H9 (cell line): ENCODE results near the gene DLL3. TPM values are rescaled to one million over a fixed set of nuclear protein-coding genes. Genes with fewer than 3 reads are reported as not detected.

Experiments used
- DNase-seq: peaks from one replicate; pipeline ENCODE4 v3.0.0-alpha.2; 2017
- H2AFZ ChIP-seq: one replicate; pipeline ENCODE4 v1.6.1; 2013; ENCODE audit warnings: mild to moderate bottlenecking, low read length, control low read depth, moderate library complexity
- H2AK5ac ChIP-seq: 2 replicates; pipeline ENCODE4 v1.6.1; 2013; ENCODE audit warnings: low read length, control low read depth, mixed read lengths; ENCODE audit not compliant: insufficient read length
- H2BK120ac ChIP-seq: one replicate; pipeline ENCODE4 v1.6.1; 2013; ENCODE audit warnings: low read depth, mild to moderate bottlenecking, low read length, control low read depth, inconsistent platforms; ENCODE audit not compliant: poor library complexity, severe bottlenecking
- H2BK12ac ChIP-seq: 2 replicates; pipeline ENCODE4 v1.6.1; 2013; ENCODE audit warnings: low read length, control low read depth, mixed read lengths, low read depth; ENCODE audit not compliant: insufficient read length
- H2BK15ac ChIP-seq: 2 replicates; pipeline ENCODE4 v1.6.1; 2013; ENCODE audit warnings: low read depth, low read length, control low read depth
- H2BK20ac ChIP-seq: one replicate; pipeline ENCODE4 v1.6.1; 2013; ENCODE audit warnings: low read depth, mild to moderate bottlenecking, low read length, control low read depth, inconsistent platforms; ENCODE audit not compliant: poor library complexity, severe bottlenecking
- H2BK5ac ChIP-seq: 2 replicates; pipeline ENCODE4 v1.6.1; 2013; ENCODE audit warnings: low read length, control low read depth, mixed read lengths; ENCODE audit not compliant: insufficient read length
- H3K14ac ChIP-seq: 2 replicates; pipeline ENCODE4 v1.6.1; 2013; ENCODE audit warnings: low read length, control low read depth; ENCODE audit not compliant: insufficient read depth
- H3K18ac ChIP-seq: 2 replicates; pipeline ENCODE4 v1.6.1; 2013; ENCODE audit warnings: low read depth, mild to moderate bottlenecking, mixed read lengths, low read length, control low read depth; ENCODE audit not compliant: insufficient read length
- H3K23ac ChIP-seq: 2 replicates; pipeline ENCODE4 v1.6.1; 2013; ENCODE audit warnings: low read length, control low read depth, mixed read lengths, low read depth; ENCODE audit not compliant: insufficient read length
- H3K23me2 ChIP-seq: 2 replicates; pipeline ENCODE4 v1.6.1; 2013; ENCODE audit warnings: low read depth, mild to moderate bottlenecking, mixed read lengths, low read length, control low read depth; ENCODE audit not compliant: insufficient read length, poor library complexity, severe bottlenecking
- H3K27ac ChIP-seq: 2 replicates; pipeline ENCODE4 v1.5.1; 2013; ENCODE audit warnings: low read length, control low read depth, mixed read lengths, low read depth; ENCODE audit not compliant: insufficient read length
- H3K27me3 ChIP-seq: 2 replicates; pipeline ENCODE4 v1.6.1; 2013; ENCODE audit warnings: low read length, control low read depth, inconsistent platforms; ENCODE audit not compliant: insufficient read depth
- H3K4ac ChIP-seq: 2 replicates; pipeline ENCODE4 v1.6.1; 2013; ENCODE audit warnings: low read depth, mild to moderate bottlenecking, control low read depth, inconsistent platforms, low read length, moderate library complexity
- H3K4me1 ChIP-seq: 2 replicates; pipeline ENCODE4 v1.6.1; 2013; ENCODE audit warnings: low read length, control low read depth, inconsistent platforms; ENCODE audit not compliant: insufficient read depth
- H3K4me2 ChIP-seq: 2 replicates; pipeline ENCODE4 v1.6.1; 2013; ENCODE audit warnings: low read length, control low read depth, mixed read lengths; ENCODE audit not compliant: insufficient read length, insufficient read depth
- H3K56ac ChIP-seq: 2 replicates; pipeline ENCODE4 v1.6.1; 2013; ENCODE audit warnings: low read depth, mild to moderate bottlenecking, mixed read lengths, low read length, control low read depth; ENCODE audit not compliant: insufficient read length
- H3K79me1 ChIP-seq: 2 replicates; pipeline ENCODE4 v1.6.1; 2013; ENCODE audit warnings: low read depth, mild to moderate bottlenecking, moderate library complexity, low read length, control low read depth, inconsistent platforms; ENCODE audit not compliant: insufficient read depth, poor library complexity, severe bottlenecking
- H3K79me2 ChIP-seq: 2 replicates; pipeline ENCODE4 v1.6.1; 2013; ENCODE audit warnings: low read length, control low read depth, inconsistent platforms; ENCODE audit not compliant: insufficient read depth
- H3K9ac ChIP-seq: 2 replicates; pipeline ENCODE4 v1.6.1; 2013; ENCODE audit warnings: low read length, control low read depth, mixed read lengths; ENCODE audit not compliant: insufficient read length; ENCODE audit errors: extremely low read depth
- H3K9me3 ChIP-seq: one replicate; pipeline ENCODE4 v1.6.1; 2013; ENCODE audit warnings: low read depth, low read length, inconsistent platforms; ENCODE audit not compliant: control insufficient read depth
- H3T11ph ChIP-seq: one replicate; pipeline ENCODE4 v1.6.1; 2013; ENCODE audit warnings: mild to moderate bottlenecking, low read length, control low read depth, inconsistent platforms
- H4K20me1 ChIP-seq: one replicate; pipeline ENCODE4 v1.6.1; 2013; ENCODE audit not compliant: control insufficient read depth, insufficient read length, insufficient read depth
- H4K5ac ChIP-seq: 2 replicates; pipeline ENCODE4 v1.6.1; 2013; ENCODE audit warnings: low read depth, mild to moderate bottlenecking, mixed read lengths, low read length, control low read depth; ENCODE audit not compliant: insufficient read length
- H4K8ac ChIP-seq: replicated peaks from 2 replicates; pipeline ENCODE4 v1.6.1; 2013; ENCODE audit warnings: low read length, control low read depth, mixed read lengths, low read depth; ENCODE audit not compliant: insufficient read length
- H4K91ac ChIP-seq: 2 replicates; pipeline ENCODE4 v1.6.1; 2013; ENCODE audit warnings: low read depth, mild to moderate bottlenecking, moderate library complexity, mixed read lengths, low read length, control low read depth; ENCODE audit not compliant: insufficient read length
- H3K27ac Mint-ChIP-seq, 3 experiments: 2 replicates in 2 of 3; 3 replicates in 1 of 3; pipeline ENCODE4 v1.8.0; 2020 to 2021; ENCODE audit warnings: mixed read lengths in 3 of 3, mild to moderate bottlenecking in 1 of 3, moderate library complexity in 1 of 3
- H3K27me3 Mint-ChIP-seq: 2 replicates; pipeline ENCODE4 v1.8.0; 2021; ENCODE audit warnings: low read depth, mild to moderate bottlenecking, moderate library complexity, mixed read lengths
- H3K36me3 Mint-ChIP-seq, 3 experiments: 2 replicates in 2 of 3; 3 replicates in 1 of 3; pipeline ENCODE4 v1.8.0; 2020 to 2021; ENCODE audit warnings: low read depth in 3 of 3, mixed read lengths in 3 of 3; ENCODE audit not compliant: insufficient read depth in 1 of 3
- H3K4me1 Mint-ChIP-seq, 2 experiments: 2 replicates each; pipeline ENCODE4 v1.8.0; 2020; ENCODE audit warnings: mixed read lengths in 2 of 2
- H3K4me3 Mint-ChIP-seq, 2 experiments: 2 replicates in 1 of 2; 3 replicates in 1 of 2; pipeline ENCODE4 v1.8.0; 2020 to 2021; ENCODE audit warnings: mild to moderate bottlenecking in 2 of 2, mixed read lengths in 2 of 2, moderate library complexity in 1 of 2
- H3K9me3 Mint-ChIP-seq, 2 experiments: 2 replicates in 1 of 2; 3 replicates in 1 of 2; pipeline ENCODE4 v1.8.0; 2020; ENCODE audit warnings: mild to moderate bottlenecking in 2 of 2, mixed read lengths in 2 of 2, moderate library complexity in 1 of 2
- CTCF ChIP-seq: fragments of 200-600 bp; sonication (generic); conservative IDR thresholded peaks from 3 replicates; pipeline ENCODE4 v1.8.0; 2021; ENCODE audit warnings: antibody characterized with exemption, mild to moderate bottlenecking
- WGBS: extraction: QIAGEN DNeasy Blood & Tissue Kit; methylation state at CpG from one replicate; pipeline ENCODE4 v1.1.7; 2013; ENCODE audit warnings: missing lambda C conversion rate, low lambda C conversion rate, mixed read lengths; ENCODE audit not compliant: insufficient read length; ENCODE audit errors: extremely low coverage; 5-methylcytosine and 5-hydroxymethylcytosine counted together
- total RNA-seq: library from RNA; stranded (reverse); gene quantifications from 2 replicates; pipeline ENCODE4 v1.2.1, GENCODE V29; 2021

Gene DLL3
- total RNA-seq, 1 experiment from 2014 or later: 2.5 TPM

GRCh38 chr19:39539518-39540332, 41.0 kb downstream of the DLL3 start, which contains the start of gene EID2:
EID2 (minus strand) TSS chr19:39540161; CDS start chr19:39540079, 82 bp downstream.
- H3K27ac ChIP-seq: no peak within 1 kb of the TSS
- peak within 1 kb of the TSS; percentile 93 to 96 for H3K4me3 Mint-ChIP-seq
- WGBS: no CpG with 5 or more reads among the region's 84 CpGs

More at GRCh38 chr19:39539518-39540332, 41.0 kb downstream of the DLL3 start, which contains the start of gene EID2:
- Histone ChIP-seq H4K91ac (no peak within 1 kb of the TSS), H3K9ac (peak within 1 kb of the TSS; percentile 82), H3K14ac (peak within 1 kb of the TSS; percentile 91), H3K18ac (peak within 1 kb of the TSS; percentile 96), H2BK20ac (no peak within 1 kb of the TSS), H3K79me1 (no peaks in the 10 kb centered on the region), H3K4me1 (peaks cover 3% of the 10 kb centered on the region; the same call in 1 of the 2 replicates), H3K4ac (no peak within 1 kb of the TSS), H3K27me3 (no peaks in the 10 kb centered on the region), H3T11ph (no peak within 1 kb of the TSS), H4K20me1 (no peaks in the 10 kb centered on the region), H3K4me2 (peak within 1 kb of the TSS; percentile 69), H2AFZ (no peak within 1 kb of the TSS), H3K79me2 (peaks cover 1% of the 10 kb centered on the region; the same call in 1 of the 2 replicates), H2BK12ac (no peak within 1 kb of the TSS), H2BK120ac (no peak within 1 kb of the TSS), H3K23me2 (no peaks in the 10 kb centered on the region), H3K9me3 (no peaks in the 10 kb centered on the region), H4K8ac (no peak within 1 kb of the TSS), H4K5ac (no peak within 1 kb of the TSS), H3K23ac (no peak within 1 kb of the TSS), H2BK5ac (no peak within 1 kb of the TSS), H3K56ac (no peak within 1 kb of the TSS), H2AK5ac (no peak within 1 kb of the TSS), H2BK15ac (no peak within 1 kb of the TSS; the same call in 1 of the 2 replicates)
- peak; percentile 81 for TF ChIP-seq CTCF
- peaks cover 0 to 6% (median 0%) of the 10 kb centered on the region in 3 experiments; a peak in 4 of 7 replicates for H3K36me3 Mint-ChIP-seq
- H3K27me3 Mint-ChIP-seq: peaks cover 1% of the 10 kb centered on the region
- DNase-seq: peak; percentile 93
- H3K9me3 Mint-ChIP-seq: no peaks in the 10 kb centered on the region; a peak in 1 of 5 replicates
- peaks cover 25 to 32% of the 10 kb centered on the region in 2 experiments for H3K4me1 Mint-ChIP-seq
- peak within 1 kb of the TSS; percentile 89 to 98 (median 97); a peak in 6 of 7 replicates for H3K27ac Mint-ChIP-seq
